K562 (cell line): ENCODE data around the gene IVL. TPM values are rescaled to one million over a fixed set of nuclear protein-coding genes. Genes with fewer than 3 reads are reported as not detected.

ENCODE experiments used
- ATAC-seq: fragments of 200-7000 bp; cut with Tn5 transposase; 3 replicates; pipeline ENCODE4 v1.9.1; 2020; ENCODE audit warnings: moderate library complexity
- BruUV-seq: library from RNA; stranded (reverse); fragments of 400-500 nt; replicated peaks from 2 replicates; lab custom pipeline; 2021; lab: Mats Ljungman, UMichigan
- CTCF ChIA-PET: fragments of 300-600 bp; formaldehyde crosslinking; extraction: SDS; loops from one replicate; lab custom pipeline; 2021; ENCODE audit warnings: low intra/inter-chr PET ratio; lab: Yijun Ruan, JAX
- POLR2A ChIA-PET: fragments of 300-600, 350-650 bp; sonication (Branson Sonifier 250); formaldehyde crosslinking; extraction: SDS; loops from one replicate; lab custom pipeline; 2021; ENCODE audit warnings: antibody characterized with exemption, inconsistent platforms; lab: Yijun Ruan, JAX
- DNase-seq, 4 experiments: peaks; one replicate each; pipeline versions ENCODE4 v3.0.0 to v3.0.0-alpha.2; 2011 to 2018; ENCODE audit warnings: low spot score in 3 of 4, mixed read lengths in 3 of 4; ENCODE audit errors: extremely low read depth in 1 of 4
- FAIRE-seq: peaks from 2 replicates; lab custom pipeline; 2011; peaks lifted over from hg19 to GRCh38; lab: Jason Lieb, UNC
- H2AFZ ChIP-seq: 2 replicates; pipeline ENCODE4 v1.6.0; 2011; ENCODE audit warnings: low read depth, low read length, control low read depth, inconsistent platforms
- H3K27ac ChIP-seq: fragments of 200-600 bp; 3 replicates; pipeline ENCODE4 v1.8.0; 2011; ENCODE audit warnings: low read depth, mild to moderate bottlenecking, control low read depth, inconsistent platforms, low read length, moderate library complexity, mixed read lengths; ENCODE audit errors: extremely low read depth
- H3K27me3 ChIP-seq, 2 experiments: fragments of 300-600 bp in 1 of 2; 2 replicates in 1 of 2; 3 replicates in 1 of 2; pipeline versions ENCODE4 v1.6.0 to v1.8.0; 2011; ENCODE audit warnings: inconsistent platforms in 2 of 2, low read length in 2 of 2, mild to moderate bottlenecking in 1 of 2, mixed read lengths in 1 of 2, moderate library complexity in 1 of 2; ENCODE audit not compliant: control insufficient read depth in 2 of 2, insufficient read depth in 2 of 2
- H3K36me3 ChIP-seq: fragments of 300-600 bp; 3 replicates; pipeline ENCODE4 v1.8.0; 2011; ENCODE audit warnings: mild to moderate bottlenecking, low read length, inconsistent platforms; ENCODE audit not compliant: control insufficient read depth, insufficient read depth
- H3K4me1 ChIP-seq, 2 experiments: fragments of 200-600 bp in 1 of 2; replicated peaks in 1 of 2; 2 replicates in 1 of 2; 3 replicates in 1 of 2; pipeline versions ENCODE4 v1.5.1 to v1.8.0; 2011; ENCODE audit warnings: inconsistent platforms in 2 of 2, low read length in 2 of 2, mild to moderate bottlenecking in 1 of 2, mixed read lengths in 1 of 2, moderate library complexity in 1 of 2; ENCODE audit not compliant: control insufficient read depth in 2 of 2, insufficient read depth in 2 of 2
- H3K4me2 ChIP-seq: 2 replicates; pipeline ENCODE4 v1.6.1; 2011; ENCODE audit warnings: low read length, control low read depth, inconsistent platforms, mixed read lengths; ENCODE audit not compliant: insufficient read depth
- H3K4me3 ChIP-seq: fragments of 200-600 bp; sonication (generic), shearing (Covaris generic); 2 replicates; pipeline ENCODE4 v1.5.1; 2016; ENCODE audit warnings: control low read depth, inconsistent platforms
- H3K79me2 ChIP-seq: fragments of 200-600 bp; 3 replicates; pipeline ENCODE4 v1.8.0; 2011; ENCODE audit warnings: low read length, inconsistent platforms; ENCODE audit not compliant: control insufficient read depth, insufficient read depth
- H3K9ac ChIP-seq, 2 experiments: 2 replicates each; pipeline versions ENCODE4 v1.6.0 to v1.6.1; 2011; ENCODE audit warnings: low read depth in 2 of 2, low read length in 2 of 2, control low read depth in 1 of 2, inconsistent platforms in 1 of 2, mild to moderate bottlenecking in 1 of 2, mixed read lengths in 1 of 2; ENCODE audit not compliant: insufficient read depth in 1 of 2
- H3K9me1 ChIP-seq: one replicate; pipeline ENCODE4 v1.6.0; 2011; ENCODE audit warnings: inconsistent platforms, mild to moderate bottlenecking, low read length, moderate library complexity; ENCODE audit not compliant: control insufficient read depth, insufficient read depth
- H3K9me3 ChIP-seq: replicated peaks from 2 replicates; pipeline ENCODE4 v1.5.1; 2011; ENCODE audit warnings: low read depth, low read length, inconsistent platforms; ENCODE audit not compliant: control insufficient read depth, insufficient read depth
- H4K20me1 ChIP-seq: replicated peaks from 2 replicates; pipeline ENCODE4 v1.6.1; 2011; ENCODE audit warnings: low read length, inconsistent platforms, mixed read lengths; ENCODE audit not compliant: control insufficient read depth, insufficient read depth
- ARHGAP35 ChIP-seq: fragments of 450-650 bp; IDR thresholded peaks from 2 replicates; pipeline ENCODE4 v1.6.1; 2018; ENCODE audit not compliant: partially characterized antibody
- CREBBP ChIP-seq: IDR thresholded peaks from one replicate; pipeline ENCODE4 v1.6.1; 2012; ENCODE audit warnings: low read depth, mild to moderate bottlenecking, control low read depth, inconsistent platforms, low read length
- HLTF ChIP-seq: fragments of 450-650 bp; IDR thresholded peaks from 2 replicates; pipeline ENCODE4 v1.6.1; 2016
- HNRNPH1 ChIP-seq: fragments of 200-400 bp; formaldehyde crosslinking; optimal IDR thresholded peaks from 2 replicates; pipeline ENCODE3; 2017; ENCODE audit warnings: low read depth, mild to moderate bottlenecking, low read length, moderate library complexity
- KLF13 ChIP-seq: fragments of 450-650 bp; IDR thresholded peaks from 2 replicates; pipeline ENCODE4 v1.6.1; 2016; ENCODE audit warnings: missing genetic modification characterization, low read depth, mild to moderate bottlenecking, missing compliant biosample characterization, moderate library complexity, borderline replicate concordance
- MCM7 ChIP-seq, 2 experiments: fragments of 450-650 bp; IDR thresholded peaks; 2 replicates each; pipeline ENCODE4 v1.6.1; 2016 to 2018
- RFX5 ChIP-seq: IDR thresholded peaks from 2 replicates; pipeline ENCODE4 v1.6.1; 2011; ENCODE audit warnings: low read depth, mild to moderate bottlenecking, improper control_type of control experiment, low read length
- SAFB ChIP-seq: fragments of 200-400 bp; formaldehyde crosslinking; IDR thresholded peaks from 2 replicates; pipeline ENCODE4 v1.6.1; 2017; ENCODE audit warnings: low read depth, low read length, borderline replicate concordance
- USF1 ChIP-seq: sonication (generic); formaldehyde crosslinking; IDR thresholded peaks from 2 replicates; pipeline ENCODE4 v1.9.0; 2022; ENCODE audit warnings: mild to moderate bottlenecking, missing genetic modification reagents
- VEZF1 ChIP-seq: fragments of 200-800 bp; sonication (Bioruptor generic); IDR thresholded peaks from 2 replicates; pipeline ENCODE4 v1.6.1; 2017; ENCODE audit warnings: missing genetic modification characterization, missing compliant biosample characterization
- ZFP1 ChIP-seq: fragments of 450-650 bp; formaldehyde crosslinking; IDR thresholded peaks from 2 replicates; pipeline ENCODE4 v1.4.0; 2020; ENCODE audit warnings: mild to moderate bottlenecking, mixed read lengths
- WGBS: fragments of 100-300 bp; shearing (Covaris generic); methylation state at CpG from one replicate; pipeline ENCODE4 v1.1.6; 2016; ENCODE audit warnings: low coverage, mixed read lengths; ENCODE audit not compliant: insufficient coverage; ENCODE audit errors: missing lambda C conversion rate; 5-methylcytosine and 5-hydroxymethylcytosine counted together
- in situ Hi-C: fragments of 300-500 bp; cut with MboI; formaldehyde crosslinking; loops from 4 replicates; pipeline ENCODE4 v1.15.0; 2018; ENCODE audit warnings: inconsistent platforms, mixed read lengths
- intact Hi-C: fragments of 100-400 bp; cut with micrococcal nuclease; formaldehyde crosslinking; loops from 2 replicates; pipeline ENCODE4 v1.14.2; 2022
- polyA plus RNA-seq, 8 experiments: library from polyadenylated mRNA; depleted of rRNA in 4 of 8; stranded (reverse) in 5 of 8; unstranded in 3 of 8; fragments of >200 nt; fragmentation: Nextera tagmentation in 2 of 8; fragmentation: Illumina TruSeq in 1 of 8; extraction: Ambion mirVana in 2 of 8; extraction: Trizol in 1 of 8; gene quantifications; 2 replicates each; pipeline versions ENCODE4 v1.2.1 to v1.2.3, GENCODE V29; 2011 to 2014; ENCODE audit warnings: inconsistent platforms in 1 of 8, missing spikeins in 1 of 8
- total RNA-seq, 7 experiments: library from RNA; depleted of rRNA in 6 of 7; stranded (reverse); fragments of >200 nt in 6 of 7; fragmentation: Illumina TruSeq in 2 of 7; extraction: Trizol in 2 of 7; gene quantifications; 2 replicates each; pipeline versions ENCODE4 v1.2.1 to v1.2.3, GENCODE V29; 2011 to 2021; ENCODE audit warnings: low replicate concordance in 1 of 7

Gene IVL
- total and polyA plus RNA-seq, 9 of the 15 experiments (the other 6 are each of a cell fraction or from before 2014, with no cell fraction given): not detected

DNA sequence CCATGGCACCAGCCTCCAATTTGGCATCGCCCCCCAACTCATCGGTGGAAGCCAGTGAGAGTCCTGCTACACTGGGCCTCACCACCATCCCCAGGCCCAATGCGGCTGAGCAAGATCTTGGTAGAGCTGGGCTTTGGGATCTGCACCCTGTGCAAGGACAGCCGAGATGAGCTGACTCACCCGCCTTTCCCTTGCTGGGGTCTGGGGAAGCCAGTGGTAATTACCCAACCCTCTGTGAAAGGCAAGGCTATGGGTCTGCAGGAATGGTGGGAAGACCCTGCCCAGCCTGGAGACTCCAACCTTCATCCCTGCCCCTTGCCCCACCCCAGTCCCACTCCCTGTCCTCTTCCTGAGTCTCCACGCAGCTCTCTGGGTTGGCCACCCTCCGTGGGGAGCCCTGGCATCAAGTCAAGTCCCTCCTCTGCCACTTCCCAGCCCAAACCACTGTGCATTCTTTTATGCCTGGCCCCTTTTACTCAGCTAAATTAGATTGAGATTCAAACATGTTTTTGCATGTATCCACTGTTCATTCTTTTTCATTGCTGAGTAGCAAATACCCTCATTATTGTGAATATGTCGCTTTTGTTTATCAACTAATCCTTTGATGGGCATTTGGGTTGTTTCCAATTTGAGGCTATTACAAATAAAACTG lies 21.5 kb upstream of the IVL start (continued):
- TF ChIP-seq VEZF1 (CRISPR knock-in tag) (no peak), HLTF (no peak), SAFB (no peak), HNRNPH1 (no peak), USF1 (no peak)

GRCh38 chr1:152888126-152888525 lies 20.2 kb upstream of the IVL start:
- Histone ChIP-seq H3K27ac (no peak overlapping the region), H2AFZ (no peak overlapping the region), H3K36me3 (no peaks in the 10 kb centered on the region)
- WGBS: 0% methylated on average over 1 of the region's 1 CpG
- in situ Hi-C loops: no loop called here
- POLR2A ChIA-PET: interaction anchor here (0.7 kb wide), 1 partner anchor 364 kb away, joined by 5 read pairs; no protein-coding TSS in a partner anchor
- no peak for TF ChIP-seq RFX5
- TF ChIP-seq ARHGAP35: no peak
- no peak for TF ChIP-seq MCM7 (IDR thresholded peaks at IDR 0.05)
- no peak for TF ChIP-seq ZFP1
- TF ChIP-seq CREBBP: no peak
- no peak for TF ChIP-seq KLF13 (tag)
- TF ChIP-seq, all 486 proteins: peak for 0
- Histone ChIP-seq H3K27me3 (peaks cover 0 to 12% of the 10 kb centered on the region in 2 experiments; a peak in 1 of 5 replicates), H3K4me2 (no peak overlapping the region), H3K9me3 (no peaks in the 10 kb centered on the region), H3K9ac (no peak overlapping the region), H3K9me1 (no peaks in the 10 kb centered on the region), H3K79me2 (no peaks in the 10 kb centered on the region), H4K20me1 (no peaks in the 10 kb centered on the region), H3K4me1 (no peaks in the 10 kb centered on the region), H3K4me3 (no peak overlapping the region)
- no peak for FAIRE-seq
- ATAC-seq: no peak
- intact Hi-C loops: no loop called here
- no TSS peak for BruUV-seq
- CTCF ChIA-PET: no interaction called here
- DNase-seq: no peak
